Adipose tissue (tissue), 3 donors: ENCODE data around the gene GPRC5C. TPM values are rescaled to one million over a fixed set of nuclear protein-coding genes. Genes with fewer than 3 reads are reported as not detected.

Source experiments
- H3K27ac ChIP-seq: one replicate; pipeline ENCODE4 v1.5.1; 2013; ENCODE audit warnings: low read depth, low read length
- WGBS, 3 donors: extraction: QIAGEN DNeasy Blood & Tissue Kit; methylation state at CpG; one replicate each; pipeline ENCODE4 v1.1.7; 2013; 5-methylcytosine and 5-hydroxymethylcytosine counted together
- polyA plus RNA-seq, 3 donors: library from polyadenylated mRNA; stranded (reverse); fragments of 200-250 nt; gene quantifications; one replicate each; pipeline ENCODE4 v1.2.3, GENCODE V29; 2013
- donor health status: healthy with polysubstance abuse.
- donor health status: Bipolar disorder and iron deficiency.
- donor health status: healthy.

The GPRC5C gene
- polyA plus RNA-seq, 3 donors: 7.8 to 79.0 (median 35.5) TPM

DNA sequence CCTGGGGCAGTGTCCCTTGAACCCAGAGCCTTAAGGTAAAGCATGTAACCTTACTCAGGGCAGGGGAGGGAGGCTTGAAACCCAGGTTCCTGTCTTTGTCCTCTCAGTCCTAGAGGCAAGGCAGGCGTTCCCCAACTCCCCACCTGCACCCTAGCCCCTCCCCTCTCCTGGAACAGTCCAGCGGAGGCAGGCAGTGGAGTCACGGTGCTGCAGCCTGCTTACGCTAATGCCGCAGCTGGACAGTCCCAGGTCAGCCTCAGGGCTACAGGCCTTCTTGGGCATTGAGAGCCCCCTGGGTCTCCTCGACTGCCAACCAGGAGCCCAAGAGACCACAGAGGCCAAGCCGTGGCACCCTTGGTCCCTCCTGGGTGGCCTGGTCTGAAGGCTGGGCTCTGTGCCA, 27.7 kb downstream of the GPRC5C start:
- no peak overlapping the region for H3K27ac ChIP-seq
- WGBS, 3 donors: 69 to 81% (median 80%) methylated on average over 7 of the region's 7 CpGs

DNA sequence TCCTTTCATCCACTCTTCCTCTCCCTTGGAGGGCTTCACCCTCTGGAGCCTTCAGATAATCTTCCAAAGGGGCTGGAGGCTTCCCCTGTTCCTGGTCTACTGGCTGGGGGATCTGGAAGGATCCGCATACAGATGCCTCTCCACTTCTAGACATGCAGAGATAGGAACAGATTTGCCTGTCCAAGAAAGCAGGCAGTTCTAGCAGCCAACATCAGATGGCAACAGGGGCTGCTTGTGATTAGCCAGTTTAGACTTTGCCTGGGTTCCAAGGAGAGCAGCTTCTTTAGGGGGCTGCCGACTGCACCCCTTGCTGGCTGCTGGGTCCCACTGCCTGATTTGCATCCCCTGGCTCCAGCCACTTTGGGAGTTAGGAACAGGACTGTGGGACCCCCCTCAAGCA, 28.4 kb downstream of the GPRC5C start:
- H3K27ac ChIP-seq: no peak overlapping the region
- WGBS, 3 donors: 80 to 87% (median 82%) methylated on average over 2 of the region's 2 CpGs

DNA sequence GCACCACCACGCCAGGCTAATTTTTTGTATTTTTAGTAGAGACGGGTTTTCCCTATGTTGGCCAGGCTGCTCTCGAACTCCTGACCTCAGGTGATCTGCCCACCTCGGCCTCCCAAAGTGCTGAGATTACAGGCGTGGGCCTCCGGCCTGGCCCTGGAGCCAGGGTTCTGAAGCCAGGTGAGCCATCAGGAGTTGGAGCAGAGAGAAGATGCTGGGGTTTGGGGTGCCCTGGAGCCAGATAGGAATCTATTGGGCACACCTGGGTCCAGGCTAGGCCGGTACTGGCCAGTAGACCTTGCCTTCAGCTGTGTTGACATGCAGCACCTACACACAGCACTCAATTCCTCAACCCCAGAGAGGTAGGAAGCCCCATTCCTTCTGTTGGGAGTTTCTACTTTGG, 29.1 kb downstream of the GPRC5C start:
- no peak overlapping the region for H3K27ac ChIP-seq
- 85 to 97% (median 92%) methylated on average over 7 of the region's 7 CpGs for WGBS, 3 donors

DNA sequence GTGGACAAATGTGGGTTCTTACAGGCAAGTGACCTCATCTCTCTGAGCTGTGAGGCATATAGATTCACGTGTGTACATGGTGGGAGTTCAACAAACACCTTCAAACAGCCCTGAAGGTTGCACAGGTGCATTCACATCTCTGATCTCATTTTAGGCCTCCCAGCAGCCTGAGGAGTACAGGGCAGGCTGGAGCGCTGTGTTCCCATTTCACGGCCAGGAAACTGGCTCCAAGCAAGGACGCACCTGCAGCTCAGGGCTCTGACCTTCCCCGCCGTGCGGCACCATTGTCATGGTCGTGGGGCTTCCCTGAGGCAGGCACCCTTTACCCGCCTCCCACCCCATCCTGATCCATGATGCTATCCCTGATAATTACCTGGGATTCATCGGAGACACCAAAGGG, 29.7 kb downstream of the GPRC5C start:
- 79 to 82% (median 79%) methylated on average over 10 of the region's 10 CpGs for WGBS, 3 donors

DNA sequence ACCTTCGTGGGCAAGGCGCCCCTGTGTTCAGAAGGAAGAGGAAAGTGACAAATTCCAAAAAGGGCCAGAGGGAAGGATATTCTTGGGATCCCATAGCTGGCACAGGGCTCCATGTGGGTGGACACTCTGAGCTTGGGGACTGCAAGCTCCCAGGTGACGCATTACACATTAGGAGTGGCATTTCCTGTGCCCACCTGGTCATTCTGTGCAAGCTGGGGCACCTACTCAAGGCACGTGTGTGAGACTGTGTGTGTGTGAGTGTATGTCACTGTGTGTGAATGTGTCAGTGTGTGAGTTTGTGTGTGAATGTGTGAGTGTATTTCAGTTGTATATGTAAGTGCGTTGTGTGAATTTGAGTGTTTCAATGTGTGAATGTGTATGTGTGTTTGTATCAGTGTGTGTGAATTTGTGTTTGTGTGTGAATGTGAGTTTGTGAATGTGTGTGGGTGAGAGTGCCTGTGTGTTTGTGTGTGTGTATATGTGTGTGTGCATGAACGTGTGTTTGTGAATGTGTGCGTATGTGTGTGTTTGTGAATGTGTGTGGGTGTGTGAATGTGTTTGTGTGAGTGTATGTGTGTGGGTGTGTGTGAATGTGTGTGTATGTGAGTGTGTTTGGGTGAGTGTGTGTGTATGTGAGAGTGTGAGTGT, 33.0 kb downstream of the GPRC5C start:
- no peak overlapping the region for H3K27ac ChIP-seq
- WGBS, 3 donors: 75 to 82% (median 79%) methylated on average over 7 of the region's 7 CpGs

More for the DNA sequence above, 29.7 kb downstream of the GPRC5C start:
- no peak overlapping the region for H3K27ac ChIP-seq

DNA sequence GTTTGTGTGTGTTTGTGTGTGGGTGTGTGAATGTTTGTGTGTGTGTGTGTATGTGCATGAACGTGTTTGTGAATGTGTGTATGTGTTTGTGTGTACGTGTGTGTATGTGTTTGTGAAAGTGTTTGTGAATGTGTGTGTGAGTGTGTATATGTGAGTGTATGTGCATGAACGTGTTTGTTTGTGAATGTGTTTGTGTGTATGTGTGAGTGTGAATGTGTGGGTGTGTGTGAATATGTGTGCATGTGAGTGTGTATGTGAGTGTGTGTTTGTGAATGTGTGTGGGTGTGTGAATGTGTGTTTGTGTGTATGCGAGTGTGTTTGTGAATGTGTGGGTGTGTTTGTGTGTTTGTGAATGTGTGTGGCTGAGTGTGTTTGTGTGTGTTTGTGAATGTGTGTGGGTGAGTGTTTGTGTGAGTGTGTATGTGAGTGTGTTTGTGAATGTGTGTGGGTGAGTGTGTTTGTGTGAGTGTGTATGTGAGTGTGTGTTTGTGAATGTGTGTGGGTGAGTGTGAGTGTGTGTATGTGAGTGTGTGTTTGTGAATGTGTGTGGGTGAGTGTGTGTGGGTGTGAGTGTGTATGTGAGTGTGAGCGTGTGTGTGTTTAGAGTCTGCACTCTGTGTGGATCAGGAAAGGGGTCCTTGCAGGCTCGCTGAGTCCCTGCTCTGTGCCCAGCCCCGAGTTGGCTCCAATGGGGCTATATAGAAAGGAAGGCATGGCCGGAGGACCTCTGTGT, 33.7 kb downstream of the GPRC5C start:
- WGBS, 3 donors: 79 to 82% (median 81%) methylated on average over 8 of the region's 8 CpGs
- H3K27ac ChIP-seq: no peak overlapping the region

DNA sequence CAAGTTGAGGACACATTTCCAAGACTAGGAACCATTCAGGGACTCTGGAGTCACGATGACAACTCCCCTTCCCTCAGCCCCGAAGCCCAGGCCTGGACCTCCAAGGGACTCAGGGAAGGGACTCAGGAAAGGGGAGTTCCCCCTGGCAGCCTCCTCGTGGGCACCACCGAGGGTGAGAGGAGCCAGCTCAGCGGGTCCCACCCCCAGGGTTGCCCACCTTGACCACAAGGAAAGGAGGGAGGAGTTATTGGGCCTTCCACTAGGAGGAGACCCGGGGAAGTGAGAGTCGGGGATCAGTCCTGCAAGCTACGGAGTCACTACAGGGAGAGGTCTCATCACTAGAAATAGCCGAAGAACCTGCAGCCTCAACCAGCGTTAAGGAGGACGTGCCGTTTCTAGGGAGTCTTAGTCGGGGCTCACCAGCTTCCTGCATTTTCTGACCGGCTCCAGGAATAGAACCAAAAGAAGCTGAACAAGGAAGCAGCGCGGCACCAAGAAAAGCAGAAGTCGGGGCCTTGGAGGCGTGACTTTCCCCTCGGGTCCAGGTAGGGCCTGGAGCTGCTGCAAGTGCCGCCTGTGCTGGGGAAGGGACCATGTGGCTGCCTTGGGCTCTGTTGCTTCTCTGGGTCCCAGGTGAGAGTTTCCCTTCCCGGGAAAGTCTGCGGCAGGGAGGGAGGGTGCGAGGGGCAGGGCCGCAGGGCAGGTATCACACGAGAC, 34.4 kb downstream of the GPRC5C start, which contains the start of gene CD300A:
Gene CD300A, plus strand, starts transcription at position 524 of the 717 bp plus-strand sequence. Its CDS starts 70 bp downstream, at position 594.
- H3K27ac ChIP-seq: no peak within 1 kb of the TSS
- WGBS, 3 donors: 11 to 29% (median 11%) methylated on average over 22 to 25 of the region's 25 CpGs

DNA sequence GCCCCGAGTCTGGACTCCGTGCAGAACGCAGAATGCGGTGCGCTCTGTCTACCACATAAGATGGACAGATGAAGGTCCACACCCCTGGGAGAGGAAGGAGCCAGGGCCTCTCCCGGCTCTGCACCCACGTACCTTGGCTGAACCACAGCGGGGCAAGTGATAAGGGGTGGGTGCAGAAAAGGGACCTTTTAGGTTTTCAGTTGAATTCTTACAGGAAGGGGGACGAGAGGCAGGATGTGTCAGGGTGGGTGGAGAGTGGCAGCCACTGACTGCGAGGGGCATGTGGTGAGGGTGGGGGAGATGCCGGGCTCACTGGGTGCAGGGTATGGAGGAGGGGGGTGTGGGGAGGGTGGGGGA, 34.9 kb downstream of the GPRC5C start:
- H3K27ac ChIP-seq: no peak overlapping the region
- WGBS, 3 donors: 12 to 29% (median 13%) methylated on average over 11 of the region's 11 CpGs

DNA sequence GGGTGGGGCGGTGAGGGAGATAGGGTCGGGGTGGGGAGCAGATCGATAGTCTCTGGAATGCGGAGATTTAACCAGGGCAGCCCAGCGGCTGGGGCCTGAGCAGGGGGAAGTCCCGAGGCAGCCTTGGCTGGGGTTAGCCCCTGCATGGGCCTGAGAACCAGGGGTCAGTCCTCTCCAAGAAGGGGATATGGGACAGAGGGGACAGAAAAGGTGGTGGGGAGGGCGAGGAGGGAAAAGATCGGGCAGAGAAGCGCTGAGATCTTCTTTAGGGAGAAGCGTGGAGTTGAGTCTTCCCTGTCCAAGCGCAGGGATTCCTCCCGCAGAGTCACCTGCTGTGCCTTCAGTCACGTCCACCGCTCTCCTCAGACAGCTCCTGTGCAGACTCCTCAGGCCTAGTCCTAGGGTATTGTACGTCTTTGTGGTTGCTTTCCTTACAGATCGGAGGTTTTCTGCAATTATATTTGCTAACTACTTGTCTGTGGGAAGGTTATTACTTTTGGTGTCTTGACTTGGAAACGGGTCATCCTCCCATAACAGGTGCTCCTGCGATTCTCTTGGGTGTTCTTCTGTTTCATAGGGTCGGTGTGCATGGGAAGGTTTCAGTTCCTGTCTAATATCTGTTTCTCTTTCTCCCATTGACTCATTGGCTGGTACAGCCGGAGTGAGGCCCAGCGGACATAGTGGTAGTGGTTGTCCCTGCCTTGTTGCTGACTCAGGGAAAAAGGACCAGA, 35.5 kb downstream of the GPRC5C start:
- WGBS, 3 donors: 42 to 58% (median 47%) methylated on average over 21 of the region's 21 CpGs
- no peak overlapping the region for H3K27ac ChIP-seq

DNA sequence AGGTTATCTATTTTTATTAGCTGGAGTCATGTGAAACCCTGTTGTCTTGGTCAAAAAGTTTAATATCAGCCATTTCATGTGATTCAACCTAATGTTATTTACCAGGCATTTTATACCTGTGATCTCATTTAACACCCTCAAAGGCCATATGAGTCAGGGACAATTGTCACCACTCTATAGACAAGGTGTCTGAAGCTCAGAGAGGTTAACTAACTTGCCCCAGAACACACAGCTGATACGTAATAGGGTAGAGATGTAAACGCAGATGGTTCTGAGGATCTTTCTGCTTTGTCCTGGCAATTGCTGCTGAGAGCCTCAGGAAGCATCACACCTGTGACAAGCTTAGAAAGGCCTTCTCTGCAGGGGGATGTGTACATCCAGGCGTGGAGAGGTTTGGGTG, 39.5 kb downstream of the GPRC5C start:
- 86 to 93% (median 88%) methylated on average over 3 of the region's 3 CpGs for WGBS, 3 donors
- H3K27ac ChIP-seq: no peak overlapping the region

DNA sequence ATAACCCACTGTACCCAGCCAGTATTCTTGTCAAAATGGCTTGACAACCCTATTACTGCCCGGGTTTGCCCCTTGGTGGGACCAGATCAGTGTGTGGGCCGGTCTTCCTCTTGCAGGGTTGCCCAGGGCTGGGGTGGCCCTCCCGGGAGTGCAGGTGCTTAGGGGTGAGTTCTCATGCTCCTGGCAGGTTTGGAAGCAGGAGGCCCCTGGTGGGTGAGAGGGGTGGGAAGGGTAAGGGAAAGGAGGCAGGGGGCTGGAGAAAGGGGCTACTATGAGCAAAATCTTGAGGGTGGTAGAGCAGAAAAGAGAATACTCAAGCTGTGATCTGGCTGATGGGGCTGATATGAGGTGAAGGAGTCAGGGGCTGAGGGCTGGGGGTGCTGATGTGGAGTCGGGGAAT, 41.0 kb downstream of the GPRC5C start:
- no peak overlapping the region for H3K27ac ChIP-seq
- WGBS, 3 donors: 73 to 100% (median 86%) methylated on average over 4 of the region's 4 CpGs

DNA sequence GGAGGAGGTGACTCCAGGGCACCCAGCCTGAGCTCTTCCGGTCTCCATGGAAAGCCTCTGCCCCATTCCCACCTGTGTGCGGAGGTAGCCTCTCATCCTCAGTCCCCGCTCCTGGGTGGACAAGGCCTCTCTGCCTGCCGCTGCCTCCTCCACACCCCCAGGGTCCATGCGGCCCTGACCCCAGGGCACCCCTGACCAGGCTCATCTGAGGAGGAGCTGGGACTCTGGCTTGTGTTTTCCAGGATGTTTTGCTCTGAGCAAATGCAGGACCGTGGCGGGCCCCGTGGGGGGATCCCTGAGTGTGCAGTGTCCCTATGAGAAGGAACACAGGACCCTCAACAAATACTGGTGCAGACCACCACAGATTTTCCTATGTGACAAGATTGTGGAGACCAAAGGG, 41.4 kb downstream of the GPRC5C start:
- no peak overlapping the region for H3K27ac ChIP-seq
- 76 to 90% (median 81%) methylated on average over 6 to 8 of the region's 8 CpGs for WGBS, 3 donors

DNA sequence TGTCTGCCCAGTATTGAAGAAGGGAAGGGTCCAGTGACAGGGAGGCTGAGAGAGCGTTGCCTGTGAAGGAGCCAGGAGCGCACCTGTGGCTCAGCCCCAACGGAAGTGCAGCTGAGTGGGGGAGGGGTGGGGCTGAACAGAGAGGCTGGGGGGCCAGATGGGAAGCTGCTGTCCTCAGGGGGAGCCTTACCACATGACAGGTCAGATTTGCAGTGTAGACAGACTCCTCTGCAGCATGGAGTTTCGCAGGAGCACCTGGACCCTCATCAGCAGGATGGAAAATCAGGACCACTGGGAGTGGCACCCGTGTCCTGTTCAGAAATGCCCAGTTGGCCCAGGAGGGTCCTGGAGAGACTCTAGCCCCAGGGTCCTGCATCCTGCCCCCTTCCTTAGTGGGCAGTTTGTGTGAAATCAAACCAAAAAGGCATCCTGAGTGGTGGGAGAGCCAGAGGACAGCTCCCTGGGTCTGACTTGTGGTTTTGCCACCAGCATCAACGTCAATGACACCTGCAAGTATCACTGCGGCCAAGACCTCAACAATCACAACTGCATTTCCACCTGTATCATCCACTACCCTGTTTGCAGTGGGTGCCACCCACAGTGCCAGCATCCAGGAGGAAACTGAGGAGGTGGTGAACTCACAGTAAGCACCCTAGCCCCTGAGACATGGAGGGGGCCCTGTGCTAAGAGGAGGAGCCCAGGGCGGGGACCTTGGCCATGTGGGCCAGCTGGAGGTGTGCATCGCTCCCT, 42.3 kb downstream of the GPRC5C start:
- H3K27ac ChIP-seq: no peak overlapping the region
- 68 to 79% (median 76%) methylated on average over 8 to 9 of the region's 9 CpGs for WGBS, 3 donors

DNA sequence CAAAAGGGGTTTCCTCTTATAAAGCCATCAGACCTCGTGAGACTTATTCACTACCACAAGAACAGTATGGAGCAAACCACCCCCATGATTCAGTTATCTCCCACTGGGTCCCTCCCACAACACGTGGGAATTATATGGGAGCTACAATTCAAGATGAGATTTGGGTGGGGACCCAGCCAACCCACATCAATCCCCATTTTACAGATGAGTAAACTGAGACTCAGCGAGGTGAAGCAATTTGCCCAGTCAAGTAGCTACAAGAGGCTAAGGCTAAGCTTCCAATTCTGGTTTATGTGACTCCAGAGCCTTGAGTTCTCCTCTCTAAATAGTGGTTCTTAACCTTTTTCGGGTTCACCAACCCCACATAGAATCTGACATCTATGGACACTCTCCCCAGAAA, 43.3 kb downstream of the GPRC5C start:
- H3K27ac ChIP-seq: no peak overlapping the region
- 77 to 92% (median 91%) methylated on average over 4 of the region's 4 CpGs for WGBS, 3 donors

DNA sequence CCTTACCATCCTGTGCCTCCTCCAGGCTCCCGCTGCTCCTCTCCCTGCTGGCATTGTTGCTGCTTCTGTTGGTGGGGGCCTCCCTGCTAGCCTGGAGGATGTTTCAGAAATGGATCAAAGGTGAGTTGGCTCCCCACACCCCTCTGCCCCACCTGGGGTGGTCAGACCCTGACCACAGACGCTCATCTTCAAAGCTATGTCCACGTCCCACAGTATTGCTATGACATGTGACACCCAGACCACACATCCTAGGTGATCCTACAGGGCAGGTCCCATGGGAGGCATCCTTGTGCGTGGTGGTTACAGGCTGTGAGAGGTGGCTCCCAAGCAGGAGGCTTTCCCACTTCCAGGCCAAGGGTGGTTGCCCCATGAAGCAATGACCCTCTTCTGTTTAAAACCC, 45.5 kb downstream of the GPRC5C start:
- 64 to 82% (median 80%) methylated on average over 4 of the region's 4 CpGs for WGBS, 3 donors

DNA sequence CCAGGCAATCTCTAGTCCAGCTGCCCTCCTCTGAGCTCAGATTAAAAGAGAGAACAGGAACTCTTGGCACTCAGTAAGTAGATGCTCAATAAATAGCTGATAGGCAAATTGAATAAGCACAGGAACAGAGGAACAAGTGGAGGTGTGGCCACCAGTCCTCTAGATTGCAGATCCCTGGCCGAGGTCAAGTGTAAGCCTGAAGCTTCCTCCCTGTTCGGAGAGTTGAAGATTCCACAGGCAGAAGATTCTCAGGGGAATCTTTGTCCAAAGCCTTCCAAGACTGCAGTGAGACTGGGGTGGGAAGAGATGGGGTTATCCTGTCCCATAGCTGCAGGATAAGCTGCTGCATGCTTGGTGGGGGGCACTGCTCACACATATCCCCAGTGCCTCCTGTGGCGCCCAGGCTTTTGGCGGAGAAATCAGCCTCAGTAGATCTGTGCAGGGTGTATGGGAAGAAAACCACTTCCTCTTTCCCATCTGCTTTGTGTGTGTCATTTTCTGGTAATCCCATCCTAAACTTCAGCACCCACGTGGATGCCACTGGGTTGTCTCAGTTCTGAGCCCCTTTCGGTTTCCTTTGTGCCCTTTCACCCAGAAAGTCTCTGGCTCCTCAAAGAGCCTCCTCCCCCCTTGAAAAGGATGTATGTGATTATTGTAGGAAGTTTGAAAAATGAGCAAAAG, 46.7 kb downstream of the GPRC5C start:
- 19 to 50% (median 23%) methylated on average over 6 of the region's 6 CpGs for WGBS, 3 donors
- H3K27ac ChIP-seq: no peak overlapping the region

More for the DNA sequence above, 45.5 kb downstream of the GPRC5C start:
- H3K27ac ChIP-seq: no peak overlapping the region

DNA sequence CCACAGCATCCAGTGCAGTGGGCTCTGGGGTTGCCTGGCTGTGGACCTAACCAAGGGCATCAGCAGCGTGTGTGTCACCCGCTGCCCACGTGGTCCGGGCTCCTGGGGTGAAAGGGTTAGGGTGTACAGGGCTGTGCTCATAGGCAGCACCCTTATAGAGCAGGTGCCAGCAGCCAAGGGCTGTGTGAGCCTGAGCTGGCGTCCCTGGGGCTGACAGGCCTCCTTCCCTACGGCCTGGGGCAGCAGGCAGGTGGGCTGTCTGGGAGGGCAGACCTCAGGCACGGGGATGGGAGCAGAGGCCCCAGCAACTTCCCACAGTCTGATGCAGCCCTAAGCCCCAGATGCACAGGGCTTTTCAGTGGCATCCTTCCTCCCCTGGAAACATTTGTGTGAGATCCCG, 48.4 kb downstream of the GPRC5C start:
- 59 to 83% (median 82%) methylated on average over 8 of the region's 8 CpGs for WGBS, 3 donors
- no peak overlapping the region for H3K27ac ChIP-seq

DNA sequence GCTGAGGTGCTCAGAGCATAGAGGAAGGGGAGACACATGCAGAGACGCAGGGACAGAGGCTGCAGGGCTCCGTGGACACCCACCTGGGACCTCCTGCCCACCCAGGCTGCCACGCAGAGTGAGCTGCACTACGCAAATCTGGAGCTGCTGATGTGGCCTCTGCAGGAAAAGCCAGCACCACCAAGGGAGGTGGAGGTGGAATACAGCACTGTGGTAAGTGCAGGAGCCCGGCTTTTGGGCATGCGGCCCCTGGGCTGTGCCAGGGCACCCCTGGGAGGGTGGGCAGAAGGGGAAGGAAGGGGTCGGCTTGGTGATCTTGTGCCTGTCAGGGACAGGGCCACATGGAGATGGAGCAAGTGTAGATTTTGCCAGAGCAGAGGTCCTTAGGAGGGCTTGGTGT, 49.7 kb downstream of the GPRC5C start:
- H3K27ac ChIP-seq: no peak overlapping the region
- WGBS, 3 donors: 62 to 86% (median 83%) methylated on average over 7 of the region's 7 CpGs
